HG02943 (cell line): Measurements from ENCODE around the gene PRSS33.
A peak's percentile ranks its signal among the peaks of the same experiment; 100 is the strongest.

Experiments
- ATAC-seq: cut with Tn5 transposase; IDR thresholded peaks from one replicate; pipeline ENCODE4 v1.9.1; 2021; ENCODE audit warnings: mild to moderate bottlenecking, low read depth, moderate library complexity; ENCODE audit not compliant: unreplicated experiment

PRSS33 gene

DNA sequence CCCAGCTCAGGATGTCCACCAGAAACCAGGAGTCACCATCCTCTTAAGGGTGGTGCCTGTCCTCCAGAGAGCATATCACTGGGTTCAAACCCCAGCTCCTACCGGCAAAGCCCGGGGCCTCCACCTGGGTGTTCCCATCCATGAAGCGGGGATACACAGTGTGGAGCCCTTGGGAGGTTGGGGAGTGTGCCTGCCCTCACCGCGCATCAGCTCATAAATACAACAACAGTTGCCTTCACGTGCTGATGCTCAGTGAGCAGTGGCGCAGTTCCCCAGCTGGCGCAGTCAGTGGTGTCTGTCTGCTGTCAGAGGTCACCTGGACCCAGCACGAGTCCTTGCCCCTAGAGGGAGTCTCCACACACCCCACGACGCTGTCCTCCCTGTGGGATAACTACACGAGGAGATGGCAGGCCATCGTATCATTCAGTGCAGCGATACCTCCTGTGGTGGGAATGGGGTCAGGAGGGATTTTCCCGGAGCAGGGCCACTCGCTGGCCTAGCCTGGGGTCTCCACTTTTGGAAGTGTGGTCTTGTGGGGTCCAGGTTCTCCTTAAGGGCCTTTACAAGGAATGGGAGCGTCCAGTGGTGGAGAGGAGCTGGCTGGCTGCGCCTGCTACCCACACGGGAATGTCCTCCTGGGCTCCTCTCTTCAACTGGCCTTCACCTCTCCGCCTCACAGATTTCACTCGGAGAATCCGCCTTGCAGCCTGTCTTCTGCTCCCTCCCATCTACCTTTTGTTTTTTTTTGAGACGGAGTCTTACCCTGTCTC, 8.0 kb downstream of the PRSS33 start:
- no peak for ATAC-seq

DNA sequence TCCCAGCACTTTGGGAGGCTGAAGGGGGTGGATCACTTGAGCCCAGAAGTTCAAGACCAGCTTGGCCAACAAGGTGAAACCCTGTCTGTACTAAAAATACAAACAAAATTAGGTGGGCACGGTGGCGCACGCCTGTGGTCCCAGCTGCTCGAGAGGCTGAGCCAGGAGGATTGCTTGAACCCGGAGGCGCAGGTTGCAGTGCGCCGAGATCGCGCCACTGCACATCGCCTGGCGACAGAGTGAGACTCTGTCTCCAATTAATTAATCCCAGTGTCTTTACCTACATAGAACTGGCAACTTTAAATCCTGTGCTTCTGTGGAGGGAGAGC, 8.8 kb downstream of the PRSS33 start:
- ATAC-seq: no peak

DNA sequence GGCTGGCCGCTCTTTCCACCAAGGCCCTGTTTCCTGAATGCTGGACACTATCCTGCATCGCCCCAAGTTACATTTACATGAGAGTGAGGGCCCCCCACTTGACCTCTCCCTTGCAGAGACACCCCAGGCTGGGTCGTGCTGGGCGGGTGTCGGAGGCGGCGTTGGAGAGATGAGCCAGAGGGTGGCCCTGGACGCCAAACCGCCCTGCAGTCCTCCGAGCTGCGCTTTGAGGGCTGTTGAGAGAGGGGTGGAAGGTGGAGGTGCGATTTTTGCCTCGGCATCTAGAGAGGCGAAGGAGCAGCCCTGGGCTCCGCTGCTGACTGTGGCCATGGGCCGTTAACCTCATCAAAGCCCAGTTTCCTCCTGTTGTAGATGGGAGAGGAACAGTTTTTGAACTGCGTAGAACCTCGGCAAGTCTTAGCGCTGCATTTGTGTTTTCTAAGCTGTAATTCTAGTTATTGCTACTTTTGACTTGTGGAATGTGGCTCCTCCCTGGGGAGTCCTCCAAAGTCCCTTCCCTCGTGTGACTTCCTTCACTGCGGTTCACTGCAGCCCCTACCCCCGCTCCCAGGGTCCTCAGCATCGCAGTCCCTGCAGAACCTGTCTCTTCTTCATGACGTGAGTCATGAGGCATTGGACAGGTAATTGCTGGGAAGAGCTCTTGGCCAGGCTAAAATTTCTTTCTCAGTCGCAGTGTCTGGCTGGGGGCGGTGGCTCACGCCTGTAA, 9.3 kb downstream of the PRSS33 start:
- ATAC-seq: peak; percentile 14

DNA sequence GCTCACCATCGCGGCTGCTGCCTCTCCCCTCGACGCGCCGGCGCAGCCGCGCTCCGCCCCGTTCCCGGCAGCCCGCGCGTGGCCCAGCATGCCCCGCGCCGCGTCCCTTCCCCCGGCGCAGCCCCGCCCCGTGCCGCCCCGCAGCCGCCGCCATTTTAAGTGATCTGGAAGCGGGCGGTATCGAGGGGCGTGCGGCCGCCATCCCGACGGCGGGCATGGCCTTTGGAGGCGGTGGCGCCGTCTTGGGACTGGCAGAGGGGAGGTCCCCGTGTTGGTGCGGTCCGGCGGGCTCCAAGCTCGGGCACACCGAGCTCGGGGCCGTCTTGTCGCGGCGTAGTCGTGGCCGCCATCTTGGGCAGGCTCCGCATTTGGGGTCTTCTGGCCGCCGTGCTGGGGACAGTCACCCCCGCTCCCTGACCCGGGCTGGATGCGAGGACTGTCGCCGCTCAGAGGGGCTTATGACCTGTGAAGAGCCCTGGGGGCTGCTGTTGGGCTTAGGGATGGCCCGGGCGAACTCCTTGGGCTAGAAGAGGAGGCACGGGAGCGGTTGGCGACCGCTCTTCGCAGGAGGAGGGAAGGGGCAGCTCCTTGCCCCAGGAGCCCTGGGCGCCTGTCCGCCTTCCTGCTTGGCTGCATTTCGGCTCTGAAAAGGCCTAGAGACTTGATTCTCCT, 10.0 kb downstream of the PRSS33 start, which contains the start of gene ELOB:
ELOB (minus strand) TSS at position 50 of the 672 bp plus-strand sequence; CDS start at position 9, 41 bp downstream.
- ATAC-seq: peak; percentile 60

DNA sequence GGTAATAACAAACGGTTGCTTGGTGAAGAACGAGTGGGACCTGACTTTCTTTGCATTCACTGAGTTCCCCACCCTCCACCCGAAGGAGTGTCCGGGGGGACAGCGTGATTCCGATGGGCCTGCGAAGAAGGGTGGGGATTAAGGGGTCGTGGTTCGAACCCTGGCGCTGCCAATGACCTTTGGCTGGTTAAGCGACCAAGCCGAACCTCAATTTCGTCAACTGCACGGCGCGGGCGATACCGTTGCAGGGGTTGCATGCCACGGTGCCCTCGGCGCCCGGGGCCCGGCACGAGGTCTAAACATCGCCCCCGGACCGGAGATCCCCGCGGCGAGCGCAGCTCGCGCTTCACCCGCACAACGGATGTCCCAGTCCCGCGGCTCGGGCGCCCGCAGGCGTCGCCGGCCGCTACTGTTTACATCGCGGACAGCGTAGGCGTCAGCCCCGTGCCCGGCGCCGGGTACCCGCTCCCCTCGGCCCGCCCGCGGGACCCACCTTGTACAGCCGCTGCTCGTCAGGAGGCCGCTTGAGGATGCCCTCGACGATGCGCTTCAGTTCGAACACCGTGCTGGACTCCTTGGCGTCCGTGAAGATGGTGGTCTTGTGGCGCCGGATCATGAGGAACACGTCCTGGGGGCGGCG, 10.7 kb downstream of the PRSS33 start:
- no peak for ATAC-seq

DNA sequence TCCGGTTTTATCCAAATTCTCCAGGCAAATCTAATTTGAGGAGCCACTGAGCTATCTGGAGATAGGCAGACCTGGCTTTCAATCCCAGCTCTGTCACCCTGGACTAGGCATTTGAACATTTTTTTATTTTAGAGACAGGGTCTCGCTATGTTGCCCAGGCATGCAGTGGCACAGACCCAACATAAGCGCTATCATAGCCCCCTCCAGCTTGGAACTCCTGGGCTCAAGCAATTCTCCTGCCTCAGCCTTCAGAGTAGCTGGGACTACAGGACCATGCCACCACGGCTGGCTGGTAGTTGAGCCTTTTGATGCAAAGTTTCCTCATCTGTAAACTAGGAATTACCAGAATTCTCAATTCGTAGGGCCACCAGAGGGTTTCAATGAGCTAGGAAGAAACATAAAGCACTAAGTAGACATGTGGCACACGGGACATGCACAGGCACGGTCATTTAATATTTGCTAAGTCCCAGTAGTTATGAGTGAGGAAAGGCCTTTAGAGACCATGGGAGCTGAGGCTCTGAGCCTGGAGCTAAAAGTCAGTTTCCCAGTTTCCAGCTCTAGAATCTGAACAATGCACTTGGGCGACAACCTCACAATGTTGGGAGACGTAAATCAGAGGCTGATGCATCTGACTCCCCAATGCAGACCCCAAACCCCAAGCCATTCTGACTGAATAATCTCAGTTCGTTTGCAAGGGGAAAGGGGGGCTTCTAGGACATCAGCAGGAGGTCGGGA, 11.4 kb downstream of the PRSS33 start:
- no peak for ATAC-seq

DNA sequence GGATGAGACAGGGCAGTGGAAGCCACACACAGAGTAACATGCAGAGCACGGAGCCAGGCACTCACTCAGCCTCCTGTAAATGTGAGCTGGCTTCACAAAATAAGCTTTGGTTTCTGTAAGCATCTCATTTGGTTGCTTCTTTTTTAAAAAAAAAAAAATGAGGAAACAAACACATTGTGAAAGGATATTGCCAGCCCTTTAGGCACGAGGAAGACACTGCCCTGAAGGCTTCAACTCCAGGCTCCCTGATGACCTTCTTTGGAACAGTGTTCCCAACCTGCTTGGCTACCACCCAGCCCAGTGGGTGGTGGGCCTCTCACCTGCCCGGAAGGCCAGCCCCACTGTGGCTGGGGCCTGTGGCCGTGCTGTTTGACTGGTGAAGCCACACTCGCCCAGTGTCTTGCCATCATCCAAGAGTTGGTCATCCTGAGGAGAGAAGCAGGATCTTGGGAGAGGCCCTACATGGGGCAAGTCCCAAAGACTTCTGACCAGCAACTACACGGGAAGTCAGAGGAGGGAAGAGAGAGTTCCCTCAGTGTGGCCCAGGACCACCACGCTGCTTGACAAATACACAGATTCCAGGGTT, 12.1 kb downstream of the PRSS33 start:
- ATAC-seq: no peak

DNA sequence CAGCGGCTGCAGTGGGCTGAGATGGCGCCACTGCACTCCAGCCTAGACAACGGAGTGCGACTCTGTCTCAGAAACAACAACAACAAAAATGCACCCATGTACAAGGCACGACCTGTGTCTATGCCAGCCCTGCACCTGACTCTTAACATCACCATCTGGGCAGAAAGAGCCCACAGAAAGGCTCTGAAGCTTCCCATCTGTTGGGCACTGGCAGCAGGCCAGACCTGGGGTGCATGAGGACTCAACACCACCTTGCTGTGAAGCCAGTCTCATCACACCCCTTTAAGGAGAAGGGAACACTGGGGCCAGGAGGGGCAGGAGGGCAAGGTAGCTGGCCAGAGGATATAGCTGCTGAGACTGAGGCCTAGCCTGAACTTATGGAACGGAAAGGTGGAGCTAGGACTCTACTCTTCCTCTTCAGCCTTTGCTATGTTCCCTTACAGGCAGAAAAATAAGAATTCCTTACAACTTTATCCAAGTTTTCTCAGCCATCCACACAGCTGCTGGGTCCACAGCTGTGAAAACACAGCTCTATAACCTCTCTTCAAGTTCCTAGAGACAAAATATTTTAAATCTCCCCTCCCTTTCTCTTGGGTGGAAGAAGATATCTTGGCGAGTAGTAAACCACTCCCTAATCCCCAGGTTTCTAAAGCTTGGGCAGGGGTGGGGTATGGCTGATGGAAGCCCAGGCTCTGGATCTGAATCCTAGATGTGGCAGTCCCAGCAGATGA, 13.0 kb downstream of the PRSS33 start:
- no peak for ATAC-seq

DNA sequence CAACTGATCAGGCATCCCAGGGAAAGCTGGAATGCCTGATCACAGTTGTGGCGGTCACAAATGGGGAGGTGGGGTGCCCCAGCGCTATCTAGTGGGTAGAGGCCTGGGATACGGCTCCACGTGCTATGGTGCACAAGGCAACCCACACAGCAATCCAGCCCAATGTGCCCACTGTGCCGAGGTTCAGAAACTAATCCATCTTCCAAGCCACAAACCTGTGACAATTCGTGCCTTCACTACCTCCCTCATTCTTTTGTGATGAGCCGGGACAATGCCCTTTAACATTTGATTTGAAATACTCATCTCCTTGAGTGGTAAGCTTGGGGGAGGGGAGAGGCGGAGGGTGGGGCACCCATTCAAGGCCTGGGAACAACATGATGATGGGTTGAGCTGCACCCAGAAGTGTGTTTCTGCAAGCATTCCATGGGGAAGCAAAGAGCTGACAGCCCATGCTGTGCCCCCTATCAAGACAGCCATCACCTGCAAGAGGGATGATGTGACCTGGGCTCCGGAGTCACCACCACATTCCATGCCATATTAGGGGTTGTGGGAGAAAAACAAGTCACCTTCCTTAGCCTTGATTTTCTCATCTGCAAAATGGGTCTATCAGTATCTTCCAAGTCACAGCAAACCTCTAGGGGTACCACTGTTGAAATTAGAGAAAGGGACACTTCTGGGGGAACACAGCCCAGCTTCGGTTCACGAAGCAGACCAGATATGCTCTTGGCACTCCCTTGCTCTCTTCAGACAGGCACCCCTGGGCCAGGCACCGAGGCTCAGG, 14.0 kb downstream of the PRSS33 start:
- no peak for ATAC-seq

DNA sequence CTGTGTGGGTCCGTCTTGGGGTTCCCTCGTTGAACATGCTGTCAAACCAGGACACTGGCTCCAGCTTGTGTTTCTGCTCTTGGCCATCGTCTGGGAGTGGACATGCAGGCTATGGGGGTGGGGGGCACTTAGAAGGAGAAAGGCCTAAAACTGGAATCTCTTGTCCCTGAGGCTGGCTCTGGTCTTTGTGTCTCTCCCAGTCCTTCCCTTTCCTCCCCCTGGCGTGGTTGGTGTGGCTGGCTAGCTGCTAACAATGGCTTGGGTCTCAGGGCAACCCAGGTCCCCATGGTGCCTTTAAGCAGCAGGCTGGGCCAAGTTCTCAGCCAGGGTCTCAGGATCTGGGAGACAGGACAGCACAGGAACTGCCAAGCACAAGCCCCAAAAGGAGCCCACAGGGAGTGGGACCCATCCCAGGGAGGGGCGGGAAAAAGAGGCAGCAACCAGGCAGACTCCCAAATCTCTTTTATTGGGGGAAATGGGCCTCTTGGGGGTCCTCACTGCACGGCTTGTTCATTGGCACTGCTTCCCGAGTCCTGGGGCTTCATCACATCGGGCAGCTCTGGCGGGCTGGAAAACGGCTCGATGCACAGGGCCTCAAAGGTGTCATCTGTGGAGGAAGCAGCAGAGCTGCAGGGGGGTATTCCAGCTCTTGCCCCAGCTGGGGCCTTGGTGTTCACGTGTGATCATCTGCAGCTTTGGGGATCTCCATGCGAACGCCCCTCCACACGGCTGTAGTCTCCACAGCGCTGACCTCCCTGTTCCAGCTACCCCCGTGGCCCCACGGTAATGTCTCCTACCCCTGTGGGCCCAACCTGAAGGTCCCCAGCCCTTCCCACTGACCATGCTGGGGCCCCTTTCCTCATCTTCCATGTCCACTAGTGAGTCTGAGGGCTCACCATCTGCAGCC, 15.6 kb downstream of the PRSS33 start:
- no peak for ATAC-seq

DNA sequence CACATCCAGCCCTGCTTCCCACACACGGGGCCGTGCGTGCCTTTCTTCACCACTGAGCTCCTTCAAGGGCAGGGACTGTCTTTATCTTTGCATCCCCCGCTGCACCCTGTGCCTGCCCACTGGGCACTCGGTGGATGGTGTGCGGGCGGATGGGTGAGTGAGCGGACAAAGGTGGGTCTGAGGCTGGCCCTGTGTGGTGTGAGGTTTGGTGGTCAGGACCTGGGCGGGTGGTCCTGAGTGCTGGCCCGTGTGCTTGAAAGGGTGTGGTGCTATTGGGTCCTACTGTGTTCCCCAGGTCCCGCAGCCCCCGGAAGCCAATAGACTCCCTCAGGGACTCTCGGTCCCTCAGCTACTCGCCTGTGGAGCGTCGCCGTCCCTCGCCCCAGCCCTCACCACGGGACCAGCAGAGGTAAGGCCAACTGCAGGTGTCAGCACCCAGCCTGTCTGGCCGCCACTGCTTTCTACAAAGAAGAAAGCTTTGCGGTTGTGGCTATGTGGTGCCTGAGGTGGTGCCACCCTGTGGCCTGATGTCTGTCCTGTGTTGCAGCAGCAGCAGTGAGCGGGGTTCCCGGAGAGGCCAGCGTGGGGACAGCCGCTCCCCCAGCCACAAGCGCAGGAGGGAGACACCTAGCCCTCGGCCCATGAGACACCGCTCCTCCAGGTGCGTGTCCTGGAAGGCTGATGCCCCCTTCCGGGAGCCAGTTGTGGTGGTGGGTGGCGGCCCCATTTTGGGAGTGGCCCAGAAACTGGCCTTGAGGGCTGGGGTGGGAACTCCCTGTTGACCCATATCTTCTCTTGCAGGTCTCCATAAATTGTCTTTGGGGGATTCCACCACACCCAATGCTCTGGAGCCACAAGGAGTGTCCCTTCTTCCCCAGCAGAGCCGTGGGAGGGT, 17.1 kb downstream of the PRSS33 start:
- no peak for ATAC-seq

DNA sequence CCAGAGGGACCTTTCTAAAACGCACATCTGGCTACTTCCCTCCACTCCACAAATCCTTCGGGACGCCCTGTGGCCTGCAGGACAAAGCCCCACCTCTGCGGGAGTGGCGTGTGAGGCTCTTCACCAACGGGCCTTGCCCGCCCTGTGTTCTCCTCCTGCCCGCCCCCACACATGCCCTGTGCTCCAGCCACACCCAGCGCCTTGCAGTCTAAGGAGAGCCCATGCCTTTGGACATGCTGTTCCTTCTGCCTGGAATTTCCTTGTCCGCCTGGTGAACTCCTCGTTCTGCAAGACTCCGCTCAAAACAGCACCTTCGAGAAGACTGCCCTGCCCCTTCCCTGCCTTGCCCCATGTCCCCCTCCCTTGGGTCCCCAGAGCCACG, 17.7 kb downstream of the PRSS33 start:
- no peak for ATAC-seq

DNA sequence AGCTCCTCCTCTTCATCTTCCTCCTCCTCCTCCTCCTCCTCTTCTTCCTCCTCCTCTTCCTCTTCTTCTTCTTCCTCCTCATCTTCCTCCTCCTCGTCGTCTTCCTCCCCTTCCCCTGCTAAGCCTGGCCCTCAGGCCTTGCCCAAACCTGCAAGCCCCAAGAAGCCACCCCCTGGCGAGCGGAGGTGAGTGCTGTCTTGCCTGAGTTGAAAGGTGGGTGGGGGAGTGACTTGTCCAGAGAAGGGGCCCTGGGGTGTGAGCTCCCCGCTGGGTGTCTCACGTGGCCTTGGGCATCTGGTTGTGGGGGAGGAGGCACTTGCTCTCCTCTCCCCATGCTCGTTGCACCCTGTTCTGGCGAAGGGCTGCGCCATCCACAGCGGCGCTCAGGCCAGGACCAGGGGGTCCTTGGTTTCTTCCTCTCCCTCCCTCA, 18.2 kb downstream of the PRSS33 start:
- ATAC-seq: no peak

DNA sequence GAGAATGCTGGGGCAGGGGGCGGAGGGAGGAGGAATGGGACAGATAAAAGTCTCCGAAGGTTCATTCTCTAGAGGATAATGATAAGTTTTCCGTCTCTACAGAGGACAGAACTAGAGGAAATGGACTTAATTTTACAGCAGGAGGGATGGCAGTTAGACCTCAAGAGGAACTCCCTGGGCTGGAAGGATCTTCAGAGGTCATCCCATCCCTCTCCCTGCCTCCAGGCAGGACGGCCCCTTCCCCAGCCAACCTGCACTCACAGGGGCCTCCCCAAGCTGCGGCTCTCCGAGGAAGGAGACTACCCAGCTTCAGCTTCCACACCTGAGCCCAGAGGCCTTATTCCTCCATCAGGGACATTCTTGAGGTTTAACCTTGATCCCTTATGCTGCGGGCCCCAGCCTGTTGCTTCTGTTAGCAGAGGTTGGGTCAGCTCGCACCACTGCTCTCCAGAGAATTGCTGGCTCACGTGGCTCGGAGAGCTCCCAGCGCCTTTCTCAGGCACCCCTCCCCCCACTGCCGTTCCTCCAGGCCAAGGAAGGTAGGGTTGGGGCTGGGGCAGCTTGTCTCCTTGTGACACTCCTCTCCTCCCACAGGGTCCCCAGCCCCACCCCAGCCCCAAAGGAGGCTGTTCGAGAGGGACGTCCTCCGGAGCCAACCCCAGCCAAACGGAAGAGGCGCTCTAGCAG, 18.8 kb downstream of the PRSS33 start:
- no peak for ATAC-seq

DNA sequence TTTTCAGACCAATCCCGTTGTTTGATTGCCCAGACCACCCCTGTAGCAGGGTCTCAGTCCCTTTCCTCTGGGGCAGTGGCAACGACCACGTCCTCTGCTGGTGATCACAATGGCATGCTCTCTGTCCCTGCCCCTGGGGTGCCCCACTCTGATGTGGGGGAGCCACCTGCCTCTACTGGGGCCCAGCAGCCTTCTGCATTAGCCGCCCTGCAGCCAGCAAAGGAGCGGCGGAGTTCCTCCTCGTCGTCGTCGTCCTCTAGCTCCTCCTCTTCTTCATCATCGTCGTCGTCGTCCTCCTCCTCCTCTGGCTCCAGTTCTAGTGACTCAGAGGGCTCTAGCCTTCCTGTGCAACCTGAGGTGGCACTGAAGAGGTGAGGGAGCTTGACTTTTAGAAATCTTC, 19.5 kb downstream of the PRSS33 start:
- ATAC-seq: no peak

DNA sequence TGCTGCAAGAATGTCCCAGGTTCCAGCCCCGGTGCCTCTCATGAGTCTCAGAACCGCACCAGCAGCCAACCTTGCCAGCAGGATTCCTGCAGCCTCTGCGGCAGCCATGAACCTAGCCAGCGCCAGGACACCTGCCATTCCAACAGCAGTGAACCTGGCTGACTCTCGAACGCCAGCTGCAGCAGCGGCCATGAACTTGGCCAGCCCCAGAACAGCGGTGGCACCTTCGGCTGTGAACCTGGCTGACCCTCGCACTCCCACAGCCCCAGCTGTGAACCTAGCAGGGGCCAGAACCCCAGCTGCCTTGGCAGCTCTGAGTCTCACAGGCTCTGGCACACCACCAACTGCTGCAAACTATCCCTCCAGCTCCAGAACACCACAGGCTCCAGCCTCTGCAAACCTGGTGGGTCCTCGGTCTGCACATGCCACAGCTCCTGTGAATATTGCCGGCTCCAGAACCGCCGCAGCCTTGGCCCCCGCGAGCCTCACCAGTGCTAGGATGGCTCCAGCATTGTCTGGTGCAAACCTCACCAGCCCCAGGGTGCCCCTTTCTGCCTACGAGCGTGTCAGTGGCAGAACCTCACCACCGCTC, 20.1 kb downstream of the PRSS33 start:
- no peak for ATAC-seq
